Spleen (tissue), 7 donors: ENCODE results near the gene MON1B.
A peak's percentile ranks its signal among the peaks of the same experiment; 100 is the strongest.

ENCODE experiments used
- POLR2A ChIP-seq, 3 donors: fragments of 450-650 bp; IDR thresholded peaks; one replicate each; pipeline ENCODE4 v1.5.1; 2017; ENCODE audit warnings: antibody characterized with exemption in 3 of 3, mild to moderate bottlenecking in 1 of 3
- TF ChIP-seq, protein P1 (sequence below), 11 experiments: fragments of 200-600 bp in 7 of 11; fragments of 450-650 bp in 4 of 11; sonication (generic) in 4 of 11; IDR thresholded peaks in 8 of 11; conservative IDR thresholded peaks in 3 of 11; 1 replicate in 7 of 11; 2 replicates in 4 of 11; pipeline versions ENCODE4 v1.4.0 to v1.8.0; 2016 to 2021; ENCODE audit warnings: antibody characterized with exemption in 11 of 11, inconsistent platforms in 4 of 11, mild to moderate bottlenecking in 1 of 11
- donor health status: DM: no; HTN: no; CAD: no; lungs with moderate emphysema.
- donor health status: DM: no; HTN: no; CAD: no.
- donor health status: DM: no; HTN: no; CAD: no.

GRCh38 chr16:77223184-77223583 lies 32.2 kb downstream of the MON1B start:
- TF ChIP-seq, protein P1, sequence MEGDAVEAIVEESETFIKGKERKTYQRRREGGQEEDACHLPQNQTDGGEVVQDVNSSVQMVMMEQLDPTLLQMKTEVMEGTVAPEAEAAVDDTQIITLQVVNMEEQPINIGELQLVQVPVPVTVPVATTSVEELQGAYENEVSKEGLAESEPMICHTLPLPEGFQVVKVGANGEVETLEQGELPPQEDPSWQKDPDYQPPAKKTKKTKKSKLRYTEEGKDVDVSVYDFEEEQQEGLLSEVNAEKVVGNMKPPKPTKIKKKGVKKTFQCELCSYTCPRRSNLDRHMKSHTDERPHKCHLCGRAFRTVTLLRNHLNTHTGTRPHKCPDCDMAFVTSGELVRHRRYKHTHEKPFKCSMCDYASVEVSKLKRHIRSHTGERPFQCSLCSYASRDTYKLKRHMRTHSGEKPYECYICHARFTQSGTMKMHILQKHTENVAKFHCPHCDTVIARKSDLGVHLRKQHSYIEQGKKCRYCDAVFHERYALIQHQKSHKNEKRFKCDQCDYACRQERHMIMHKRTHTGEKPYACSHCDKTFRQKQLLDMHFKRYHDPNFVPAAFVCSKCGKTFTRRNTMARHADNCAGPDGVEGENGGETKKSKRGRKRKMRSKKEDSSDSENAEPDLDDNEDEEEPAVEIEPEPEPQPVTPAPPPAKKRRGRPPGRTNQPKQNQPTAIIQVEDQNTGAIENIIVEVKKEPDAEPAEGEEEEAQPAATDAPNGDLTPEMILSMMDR (IDR thresholded peaks at IDR 0.05 in 8 of 11, conservative IDR thresholded peaks at IDR 0.05 in 3 of 11) = peak in 2 of 11 experiments; percentile 17 to 32
- TF ChIP-seq POLR2A (IDR thresholded peaks at IDR 0.05) = no peak
